Keratinocyte (primary cell): ENCODE measurements around the gene TTLL4. TPM values are rescaled to one million over a fixed set of nuclear protein-coding genes. Genes with fewer than 3 reads are reported as not detected.

Experiments
- DNase-seq: peaks from one replicate; pipeline ENCODE4 v3.0.0-alpha.2; 2011; ENCODE audit warnings: low read depth, missing footprints, low spot score
- FAIRE-seq: peaks from 2 replicates; lab custom pipeline; 2011; peaks lifted over from hg19 to GRCh38; lab: Jason Lieb, UNC
- H2AFZ ChIP-seq: 2 replicates; pipeline ENCODE4 v1.6.0; 2012; ENCODE audit warnings: low read length, control low read depth, inconsistent platforms; ENCODE audit not compliant: control insufficient read depth
- H3K27ac ChIP-seq: 2 replicates; pipeline ENCODE4 v1.5.1; 2011; ENCODE audit warnings: low read length; ENCODE audit not compliant: control insufficient read depth, insufficient read depth
- H3K27me3 ChIP-seq: 3 replicates; pipeline ENCODE4 v1.6.0; 2011; ENCODE audit warnings: low read length; ENCODE audit not compliant: control insufficient read depth, insufficient read depth; ENCODE audit errors: extremely low read depth
- H3K36me3 ChIP-seq, 2 experiments: 2 replicates in 1 of 2; 3 replicates in 1 of 2; pipeline ENCODE4 v1.5.1; 2011; ENCODE audit warnings: low read length in 2 of 2, mild to moderate bottlenecking in 1 of 2; ENCODE audit not compliant: control insufficient read depth in 2 of 2, insufficient read depth in 2 of 2; ENCODE audit errors: extremely low read depth in 1 of 2
- H3K4me1 ChIP-seq: 3 replicates; pipeline ENCODE4 v1.5.1; 2011; ENCODE audit warnings: low read length; ENCODE audit not compliant: control insufficient read depth, insufficient read depth; ENCODE audit errors: extremely low read depth
- H3K4me2 ChIP-seq: 3 replicates; pipeline ENCODE4 v1.6.0; 2011; ENCODE audit warnings: low read depth, low read length; ENCODE audit not compliant: control insufficient read depth, insufficient read depth; ENCODE audit errors: extremely low read depth
- H3K4me3 ChIP-seq, 3 experiments: fragments of 200-600 bp in 1 of 3; sonication (generic) in 1 of 3; 2 replicates in 2 of 3; 3 replicates in 1 of 3; pipeline ENCODE4 v1.5.1; 2011 to 2016; ENCODE audit warnings: low read length in 3 of 3, mild to moderate bottlenecking in 3 of 3, control low read depth in 2 of 3, inconsistent platforms in 1 of 3, low read depth in 1 of 3, mixed read lengths in 1 of 3, mixed run types in 1 of 3, moderate library complexity in 1 of 3; ENCODE audit not compliant: control insufficient read depth in 2 of 3, insufficient read depth in 2 of 3; ENCODE audit errors: extremely low read depth in 1 of 3
- H3K79me2 ChIP-seq: 2 replicates; pipeline ENCODE4 v1.6.0; 2012; ENCODE audit warnings: low read length; ENCODE audit not compliant: control insufficient read depth, insufficient read depth
- H3K9ac ChIP-seq: 3 replicates; pipeline ENCODE4 v1.6.0; 2011; ENCODE audit warnings: low read length; ENCODE audit not compliant: control insufficient read depth, insufficient read depth; ENCODE audit errors: extremely low read depth
- H3K9me1 ChIP-seq: 3 replicates; pipeline ENCODE4 v1.6.0; 2011; ENCODE audit warnings: low read length; ENCODE audit not compliant: control insufficient read depth, insufficient read depth; ENCODE audit errors: extremely low read depth
- H3K9me3 ChIP-seq: 2 replicates; pipeline ENCODE4 v1.5.1; 2012; ENCODE audit warnings: low read depth, low read length; ENCODE audit not compliant: control insufficient read depth
- H4K20me1 ChIP-seq: 3 replicates; pipeline ENCODE4 v1.6.0; 2011; ENCODE audit warnings: low read length; ENCODE audit not compliant: control insufficient read depth, insufficient read depth; ENCODE audit errors: extremely low read depth
- CTCF ChIP-seq, 3 experiments: IDR thresholded peaks in 1 of 3; conservative IDR thresholded peaks in 1 of 3; optimal IDR thresholded peaks in 1 of 3; 2 replicates in 2 of 3; 3 replicates in 1 of 3; pipeline versions ENCODE3 to v1.5.1; 2011; ENCODE audit warnings: low read length in 3 of 3, mild to moderate bottlenecking in 3 of 3, moderate library complexity in 2 of 3, control low read depth in 1 of 3, inconsistent platforms in 1 of 3; ENCODE audit not compliant: insufficient read depth in 2 of 3; ENCODE audit errors: extremely low read depth in 1 of 3
- EZH2 ChIP-seq: IDR thresholded peaks from one replicate; pipeline ENCODE4 v1.6.1; 2012; ENCODE audit warnings: inconsistent platforms, mild to moderate bottlenecking, low read length, moderate library complexity
- dilution Hi-C: fragments of 300-500 bp; cut with MboI; formaldehyde crosslinking; loops from one replicate; pipeline ENCODE4 v1.7.0; 2020; ENCODE audit warnings: low sequenced_read_pairs; ENCODE audit not compliant: extremely low pct_ligation_motif_present
- polyA plus RNA-seq, 5 experiments: library from polyadenylated mRNA; depleted of rRNA in 3 of 5; stranded (reverse) in 3 of 5; stranded (forward) in 1 of 5; unstranded in 1 of 5; fragments of >200 nt; gene quantifications; 1 replicate in 1 of 5; 2 replicates in 3 of 5; 3 replicates in 1 of 5; pipeline versions ENCODE4 v1.2.1 to v1.2.3, GENCODE V29; 2011 to 2012; ENCODE audit warnings: missing spikeins in 2 of 5, low read depth in 1 of 5, low replicate concordance in 1 of 5

TTLL4 gene
- polyA plus RNA-seq, 1 donor (not counting 4 experiments of a cell fraction or from before 2014, with no cell fraction given), result 20.1 TPM

GRCh38 chr2:218726004-218726574 lies 15.5 kb downstream of the TTLL4 start:
- Histone ChIP-seq H2AFZ (no peak overlapping the region), H3K9me3 (no peaks in the 10 kb centered on the region), H3K4me1 (peaks cover 7% of the 10 kb centered on the region), H3K9me1 (no peaks in the 10 kb centered on the region), H3K36me3 (peaks cover 3 to 4% of the 10 kb centered on the region in 2 experiments), H3K9ac (no peak overlapping the region), H3K4me3 (no peak overlapping the region), H4K20me1 (no peaks in the 10 kb centered on the region), H3K4me2 (no peak overlapping the region), H3K27ac (no peak overlapping the region), H3K27me3 (no peaks in the 10 kb centered on the region), H3K79me2 (peaks cover 69% of the 10 kb centered on the region)
- no peak for DNase-seq
- TF ChIP-seq EZH2 (no peak), CTCF (optimal IDR thresholded peaks at IDR 0.05 in 1 of 3, IDR thresholded peaks at IDR 0.05 in 1 of 3, conservative IDR thresholded peaks at IDR 0.05 in 1 of 3; ENCODE audit: extremely low read depth in 1 of 3, insufficient read depth in 2 of 3, low read length in 3 of 3) (no peak)
- FAIRE-seq, result no peak
- dilution Hi-C loops, result no loop called here

DNA sequence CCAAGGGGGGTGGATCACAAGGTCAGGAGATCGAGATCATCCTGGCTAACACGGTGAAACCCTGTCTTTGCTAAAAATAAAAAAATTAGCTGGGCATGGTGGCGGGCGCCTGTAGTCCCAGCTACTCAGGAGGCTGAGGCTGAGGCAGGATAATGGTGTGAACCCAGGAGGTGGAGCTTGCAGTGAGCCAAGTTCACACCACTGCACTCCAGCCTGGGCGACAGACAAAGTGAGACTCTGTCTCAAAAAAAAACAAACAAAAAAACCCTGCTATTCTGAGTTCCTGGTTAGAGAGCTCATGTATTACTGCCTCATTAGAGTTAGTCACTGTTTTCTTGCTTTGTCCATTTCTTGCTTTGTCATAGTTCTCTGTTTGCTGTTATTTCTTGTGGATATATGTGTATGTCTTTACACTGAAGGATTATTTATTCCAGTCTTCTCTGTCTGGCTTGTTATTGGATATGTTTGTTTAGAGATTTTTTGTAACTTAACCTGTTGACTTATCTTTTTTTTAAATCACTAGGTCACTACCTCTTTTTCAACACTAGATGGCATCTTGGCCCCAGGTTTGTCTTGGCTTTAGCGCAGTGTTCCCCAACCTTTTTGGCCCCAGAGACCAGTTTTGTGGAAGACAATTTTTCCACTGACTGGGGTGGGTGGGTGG lies 17.0 kb downstream of the TTLL4 start:
- dilution Hi-C loops, result no loop called here
- H3K36me3 ChIP-seq, result peaks cover 3 to 4% of the 10 kb centered on the region in 2 experiments
- H3K4me1 ChIP-seq, result peaks cover 22% of the 10 kb centered on the region
- H3K27ac ChIP-seq, result no peak overlapping the region
- H3K79me2 ChIP-seq, result peaks cover 61% of the 10 kb centered on the region
- H3K9me3 ChIP-seq, result no peaks in the 10 kb centered on the region
- no peak overlapping the region for H3K4me3 ChIP-seq
- no peaks in the 10 kb centered on the region for H3K27me3 ChIP-seq
- H3K9ac ChIP-seq, result no peak overlapping the region
- H3K4me2 ChIP-seq, result no peak overlapping the region
- no peak for DNase-seq
- no peaks in the 10 kb centered on the region for H3K9me1 ChIP-seq
- TF ChIP-seq CTCF (optimal IDR thresholded peaks at IDR 0.05 in 1 of 3, IDR thresholded peaks at IDR 0.05 in 1 of 3, conservative IDR thresholded peaks at IDR 0.05 in 1 of 3; ENCODE audit: extremely low read depth in 1 of 3, insufficient read depth in 2 of 3, low read length in 3 of 3) (peak; percentile 48 to 51 (median 49)), EZH2 (no peak)
- no peaks in the 10 kb centered on the region for H4K20me1 ChIP-seq
- no peak overlapping the region for H2AFZ ChIP-seq
- peak; percentile 9 for FAIRE-seq
